ENCODE data around the gene UBTD2.
"Not testable (repeated sequence)": the region's sequence is repeated elsewhere in the genome, so short reads cannot be mapped to it uniquely, and the experiment has no call there.

UBTD2 gene

DNA sequence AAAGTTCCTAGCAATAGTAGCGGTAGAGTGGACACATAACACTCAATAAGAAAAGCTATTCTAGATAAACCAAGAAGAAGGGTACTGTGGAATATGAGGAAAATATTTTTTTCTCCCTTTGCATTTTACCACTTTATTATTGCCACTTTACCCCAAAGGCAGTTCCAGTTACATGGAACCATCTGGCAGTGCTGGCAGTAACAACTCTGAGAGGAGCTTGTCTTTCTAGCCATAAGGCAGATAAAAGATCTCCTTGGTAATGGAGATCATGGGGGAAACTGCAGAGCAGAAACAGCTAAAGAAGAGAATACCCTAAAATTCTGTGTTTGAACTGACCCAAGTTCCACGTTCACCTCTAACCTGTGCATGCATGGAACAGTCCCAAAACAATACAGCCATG is 38.5 kb downstream of the UBTD2 start:
- no peak for DNase-seq

DNA sequence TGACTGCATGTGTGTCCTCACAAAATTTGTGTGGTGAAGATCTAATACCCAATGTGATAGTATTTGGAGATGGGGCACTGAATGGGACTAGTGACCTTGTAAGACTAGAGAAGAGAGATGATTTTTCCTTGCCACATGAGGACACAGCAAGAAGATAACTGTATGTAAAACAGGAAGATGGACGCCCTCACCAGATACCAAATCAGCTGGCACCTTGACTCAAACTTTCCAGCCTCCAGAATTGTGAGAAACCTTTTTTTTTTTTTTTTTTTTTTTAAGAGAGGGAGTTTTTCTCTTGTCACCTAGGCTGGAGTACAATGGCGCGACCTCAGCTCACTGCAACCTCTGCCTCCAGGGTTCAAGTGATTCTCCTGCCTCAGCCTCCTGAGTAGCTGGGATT is 40.3 kb downstream of the UBTD2 start:
- DNase-seq = no peak

DNA sequence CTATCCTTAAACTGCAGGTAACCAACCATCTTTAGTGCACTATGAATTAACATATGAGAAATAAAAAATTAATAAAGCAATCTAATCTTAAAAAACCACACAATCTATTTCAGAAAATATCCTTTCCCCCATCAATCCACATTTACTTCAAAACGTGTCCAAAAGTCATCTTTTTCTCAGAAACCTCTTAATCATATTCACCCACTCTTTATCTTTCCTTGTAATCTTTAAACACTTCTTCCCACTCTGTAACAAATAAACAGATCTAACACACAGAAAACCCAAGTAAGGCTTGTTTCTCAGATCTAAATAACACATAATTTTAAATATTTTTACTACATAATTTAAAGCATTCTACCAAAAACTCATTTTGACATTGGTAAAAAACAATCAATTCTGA is 45.2 kb downstream of the UBTD2 start:
- no peak for DNase-seq

GRCh38 chr5:172235827-172236736 is 47.5 kb downstream of the UBTD2 start:
- no peak for DNase-seq

GRCh38 chr5:172235132-172235780 is 48.3 kb downstream of the UBTD2 start:
- no peak for DNase-seq

- DNase-seq = no peak
These were observed 49.5 kb downstream of the UBTD2 start for GRCh38 chr5:172234031-172234430.

DNA sequence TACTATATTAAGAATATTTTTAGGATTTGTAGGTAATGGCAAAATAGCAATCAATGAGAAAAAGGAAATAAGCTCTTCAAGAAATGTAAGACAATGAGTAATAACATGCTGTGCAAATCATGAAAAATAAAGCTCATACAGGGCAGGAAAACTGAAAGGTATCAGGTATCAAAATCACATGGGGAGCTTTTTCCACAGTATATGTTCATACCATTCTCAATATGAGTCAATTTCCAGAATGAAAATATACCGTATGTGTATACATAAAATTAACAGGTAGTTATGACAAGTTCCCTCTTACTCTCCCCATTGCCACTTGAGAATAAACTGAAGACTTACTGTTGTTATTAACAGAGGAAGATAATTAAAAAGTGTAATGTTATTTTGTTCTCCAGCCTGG is 53.7 kb downstream of the UBTD2 start:
- DNase-seq = no peak

DNA sequence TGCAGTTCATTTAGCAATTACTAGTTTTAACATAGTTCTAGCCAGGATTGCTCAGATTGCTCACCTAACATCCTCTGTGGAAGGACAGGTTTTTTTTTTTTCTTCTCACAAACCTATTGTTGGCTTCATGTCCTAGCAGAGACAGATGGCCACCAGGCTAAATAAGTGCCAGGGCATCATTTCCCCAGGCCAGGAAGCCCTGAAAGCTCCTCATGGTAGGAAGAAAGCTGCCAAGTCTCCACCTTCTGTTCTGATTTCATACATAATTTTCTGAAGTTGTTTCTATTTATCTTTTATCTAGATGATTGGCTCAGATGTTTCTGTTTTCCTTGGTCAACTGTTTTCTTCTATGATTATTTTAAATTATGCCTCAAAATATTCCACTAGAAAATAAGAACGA is 58.6 kb downstream of the UBTD2 start:
- DNase-seq = no peak

DNA sequence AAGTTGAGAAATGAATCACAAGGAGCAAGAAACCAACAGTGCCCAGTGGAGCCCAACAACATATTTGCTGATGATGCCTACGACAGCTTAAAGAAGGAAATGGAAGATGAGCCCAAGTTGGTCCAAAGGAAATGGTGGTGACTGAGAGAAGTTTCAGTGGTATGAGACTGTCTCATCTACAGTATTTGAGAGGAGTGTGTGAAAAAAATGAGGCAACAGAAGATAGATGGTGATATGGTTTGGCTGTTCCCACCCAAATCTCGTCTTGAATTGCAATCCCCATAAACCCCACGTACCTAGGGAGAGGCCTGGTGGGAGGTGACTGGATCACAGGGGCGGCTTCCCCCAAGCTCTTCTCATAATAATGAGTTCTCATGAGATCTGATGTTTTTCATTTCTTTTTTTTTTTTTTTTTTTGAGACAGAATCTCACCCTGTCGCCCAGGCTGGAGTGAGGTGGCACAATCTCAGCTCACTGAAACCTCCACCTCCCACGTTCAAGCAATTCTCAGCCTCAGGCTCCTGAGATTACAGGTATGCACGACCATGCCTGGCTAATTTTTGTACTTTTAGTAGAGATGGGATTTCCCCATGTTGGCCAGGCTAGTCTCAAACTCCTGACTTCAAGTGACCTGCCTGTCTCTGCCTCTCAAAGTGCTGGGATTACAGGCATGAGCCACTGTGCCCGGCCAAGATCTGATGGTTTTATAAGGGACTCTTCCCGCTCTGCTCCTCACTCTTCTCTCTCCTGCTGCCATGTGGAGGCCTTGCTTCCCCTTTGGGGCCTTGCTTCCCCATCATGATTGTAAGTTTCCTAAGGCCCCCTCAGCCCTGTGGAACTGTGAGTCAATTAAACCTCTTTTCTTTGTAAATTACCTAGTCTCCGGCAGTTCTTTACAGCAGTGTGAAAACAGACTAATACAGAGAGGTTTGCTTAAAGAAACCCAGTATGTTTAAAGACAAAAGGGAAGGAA is 59.4 kb downstream of the UBTD2 start:
- DNase-seq = no peak

GRCh38 chr5:172219296-172219695 is 64.3 kb downstream of the UBTD2 start:
- DNase-seq = no peak

DNA sequence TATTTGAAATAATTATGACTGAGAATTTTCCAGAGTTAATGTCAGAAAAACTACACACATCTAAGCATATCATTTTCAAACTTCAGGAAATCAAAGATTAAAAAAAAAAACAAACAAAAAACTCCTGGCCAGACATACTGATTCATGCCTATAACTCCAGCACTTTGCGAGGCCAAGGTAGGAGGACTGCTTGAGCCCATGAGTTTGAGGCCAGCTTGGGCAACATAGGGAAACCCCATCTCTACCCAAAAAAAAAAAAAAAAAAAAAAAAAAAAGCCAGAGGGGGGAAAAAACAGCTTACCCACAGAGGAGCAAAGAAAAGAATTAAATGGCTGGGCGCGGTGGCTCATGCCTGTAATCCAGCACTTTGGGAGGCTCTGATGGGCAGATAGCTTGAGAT is 67.2 kb downstream of the UBTD2 start:
- no peak for DNase-seq

DNA sequence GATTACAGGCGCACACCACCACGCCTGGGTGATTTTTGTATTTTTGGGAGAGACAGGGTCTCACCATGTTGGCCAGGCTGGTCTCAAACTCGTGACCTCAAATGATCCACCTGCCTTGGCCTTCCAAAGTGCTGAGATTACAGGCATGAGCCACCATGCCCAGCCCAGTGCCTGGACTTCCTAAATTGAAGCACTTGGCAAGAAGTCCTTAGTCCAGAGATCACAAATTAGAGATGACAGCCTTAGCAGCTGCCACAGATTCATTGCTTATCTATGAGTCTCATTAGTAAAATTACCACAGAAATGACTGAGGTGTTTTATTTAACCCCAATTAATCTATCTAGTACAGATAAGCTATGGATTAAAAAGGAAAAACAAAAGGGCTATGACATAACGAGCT is 70.4 kb downstream of the UBTD2 start:
- no peak for DNase-seq

GRCh38 chr5:172211676-172212075 is 71.9 kb downstream of the UBTD2 start:
- DNase-seq = no peak

DNA sequence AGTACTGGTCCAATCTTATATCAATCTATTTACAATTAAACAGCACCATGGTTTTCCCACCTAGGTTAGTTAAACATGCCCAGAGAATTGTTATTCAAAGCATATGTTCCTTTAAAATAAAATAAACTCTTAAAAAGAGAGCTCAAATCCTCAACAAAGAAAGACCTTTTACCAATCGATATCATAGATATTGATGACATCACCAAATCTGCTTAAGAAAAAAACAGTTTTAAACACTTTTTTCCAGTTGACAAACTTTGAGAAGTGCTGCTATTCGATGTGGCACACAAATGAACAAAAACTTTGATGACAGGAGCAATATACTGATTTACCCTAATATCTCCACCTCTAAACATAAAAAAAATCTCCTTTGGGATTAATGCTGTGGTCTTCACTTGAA is 73.8 kb downstream of the UBTD2 start:
- DNase-seq = no peak

DNA sequence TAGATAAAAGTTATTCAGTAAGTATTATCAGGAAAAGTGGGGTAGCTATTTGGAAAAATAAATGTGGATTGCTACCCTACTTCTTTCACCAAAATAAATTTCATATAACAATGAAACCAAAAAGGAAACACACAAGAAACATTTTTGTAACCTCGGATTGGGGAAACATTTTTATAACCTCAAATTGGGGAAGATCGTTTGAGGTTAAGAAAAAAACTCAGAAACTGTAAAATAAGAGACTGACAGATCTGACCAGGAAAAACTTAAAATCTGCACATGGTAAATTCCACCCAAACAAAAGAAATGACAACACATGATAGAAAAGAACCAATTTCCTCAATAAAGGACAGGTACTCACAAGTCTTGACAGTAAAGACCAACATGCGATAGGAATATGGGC is 76.1 kb downstream of the UBTD2 start:
- DNase-seq = no peak

- not testable (repeated sequence) for DNase-seq
These were observed 77.6 kb downstream of the UBTD2 start for GRCh38 chr5:172205984-172206383.

DNA sequence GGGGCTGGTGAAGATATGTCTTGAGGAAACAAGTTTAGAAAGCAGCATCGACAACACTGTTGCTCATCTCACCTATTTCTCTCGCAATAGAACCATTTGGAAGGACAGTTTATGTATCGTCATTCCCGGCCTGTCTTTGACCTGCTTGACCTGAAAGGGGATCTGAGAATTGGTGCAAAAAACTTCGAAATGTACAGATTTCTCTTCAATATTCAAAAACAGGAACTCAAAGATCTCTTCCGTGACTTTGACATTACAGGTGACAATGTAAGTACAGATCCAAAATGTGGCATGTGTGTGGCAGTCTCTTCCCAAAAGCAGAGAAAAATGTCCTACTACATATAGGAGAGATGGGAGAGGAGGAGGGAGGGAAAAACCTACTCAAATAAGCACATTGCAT is 83.1 kb downstream of the UBTD2 start:
- no peak for DNase-seq

GRCh38 chr5:172199446-172199845 is 84.1 kb downstream of the UBTD2 start:
- no peak for DNase-seq

DNA sequence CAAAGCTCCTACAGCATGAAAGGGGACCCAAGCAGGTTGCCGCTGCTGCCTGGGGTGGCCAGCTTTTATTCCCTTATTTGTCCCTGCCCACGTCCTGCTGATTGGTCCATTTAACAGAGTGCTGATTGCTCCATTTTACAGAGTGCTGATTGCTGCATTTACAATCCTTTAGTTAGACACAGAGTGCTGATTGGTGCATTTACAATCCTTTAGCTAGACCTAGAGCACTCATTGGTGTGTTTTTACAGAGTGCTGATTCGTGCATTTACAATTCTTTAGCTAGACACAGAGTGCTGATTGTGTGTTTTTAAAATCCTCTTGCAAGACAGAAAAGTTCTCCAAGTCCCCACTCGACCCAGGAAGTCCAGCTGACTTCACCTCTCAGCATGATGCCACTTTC is 85.8 kb downstream of the UBTD2 start:
- not testable (repeated sequence) for DNase-seq

DNA sequence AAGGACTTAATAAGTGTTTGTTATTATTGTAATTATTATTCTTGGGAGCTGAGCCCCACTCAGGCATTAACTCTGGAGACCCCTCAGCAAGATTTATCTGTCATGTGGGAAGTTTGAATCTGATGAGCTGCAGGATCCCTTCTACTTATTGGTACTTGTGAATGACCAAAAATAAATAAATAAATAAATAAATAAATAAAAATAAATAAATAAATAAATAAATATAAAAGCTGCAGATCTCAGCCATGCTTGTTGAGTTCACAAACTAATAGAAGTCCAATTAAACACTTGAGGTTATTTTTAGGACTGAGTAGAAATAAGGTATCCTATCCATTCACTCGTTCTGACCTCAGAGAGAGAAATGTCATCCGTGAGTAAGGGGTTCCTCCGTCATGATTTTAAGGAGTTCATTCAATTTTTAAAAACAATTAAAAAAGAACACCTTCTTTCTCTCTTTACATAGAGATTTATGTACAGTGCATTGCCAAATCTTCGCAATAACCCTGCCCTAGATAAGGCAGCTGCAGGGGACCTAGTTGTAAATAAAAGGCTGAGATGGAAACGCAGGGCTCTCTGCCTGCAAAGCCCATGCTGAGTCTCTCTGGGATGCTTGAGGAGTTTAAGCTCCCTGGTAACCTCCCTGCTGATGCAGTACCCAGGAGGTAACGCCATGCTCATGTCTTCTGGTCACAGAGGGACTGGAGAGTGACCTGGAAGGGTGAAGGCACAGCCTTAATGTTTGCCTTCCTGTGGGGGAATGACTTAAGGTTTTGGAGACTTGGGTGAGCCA is 88.4 kb downstream of the UBTD2 start:
- DNase-seq = no peak

- DNase-seq = no peak
These were observed 89.7 kb downstream of the UBTD2 start, which contains the start of gene EFCAB9 for GRCh38 chr5:172193872-172194271. EFCAB9 (plus strand) TSS chr5:172194172; CDS start chr5:172194173, 1 bp downstream.

GRCh38 chr5:172189693-172190296 is 93.8 kb downstream of the UBTD2 start:
- DNase-seq = no peak

Data from GOT3 (cell line).